ENCODE data around the gene SMAD3. TPM values are rescaled to one million over a fixed set of nuclear protein-coding genes. Genes with fewer than 3 reads are reported as not detected.

Gene SMAD3
- total and polyA plus RNA-seq, 2 donors (not counting 1 experiment from before 2014, with no cell fraction given): 55.9 to 163 TPM

DNA sequence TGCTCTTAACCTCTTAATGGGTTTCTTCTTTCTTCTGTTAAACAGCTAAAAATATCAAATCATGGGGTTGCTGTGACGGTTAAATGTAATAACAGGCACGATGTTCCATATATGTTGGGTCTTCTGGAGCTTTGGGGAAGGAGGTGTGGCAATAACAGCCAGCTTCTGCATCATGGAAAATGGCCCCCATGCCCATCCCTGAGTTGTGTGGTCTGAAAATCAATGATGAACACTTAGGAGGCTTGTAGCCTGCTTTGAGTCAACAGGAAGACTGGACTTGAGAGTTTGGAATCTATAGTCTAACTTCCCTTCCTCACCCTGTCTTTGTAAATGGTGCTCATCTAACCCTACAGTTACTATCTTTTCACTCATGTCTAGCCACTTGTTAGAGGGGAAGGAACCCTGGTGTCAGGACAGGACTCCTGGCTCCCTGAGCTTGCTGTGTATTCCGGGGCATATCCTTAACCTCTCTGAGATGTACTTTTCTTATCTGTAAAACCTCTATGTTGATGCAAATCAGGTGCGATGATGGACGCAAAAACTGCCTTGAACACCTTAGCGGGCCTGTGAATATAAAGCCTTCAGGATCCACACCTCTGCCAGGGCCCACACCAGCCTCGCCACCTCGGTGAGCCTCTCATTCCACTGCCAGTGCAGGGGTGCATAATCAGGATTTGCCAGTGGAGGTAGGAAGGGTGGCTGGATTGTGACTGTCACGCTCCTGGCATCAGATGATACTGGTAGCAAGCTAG, 27.5 kb downstream of the SMAD3 start:
- ChIA-PET CTCF (interaction anchor here (0.7 to 9.1 kb wide), 12 partner anchors 9 to 190 kb away, joined by 3 to 109 read pairs (median 5); partner anchors contain the start of gene SMAD3), POLR2A (interaction anchor here (0.7 to 2.4 kb wide), 12 partner anchors 9 to 29 kb away, joined by 3 to 14 read pairs (median 6); partner anchors contain the start of gene SMAD3)
- peak overlapping the region; percentile 71 for H3K4me2 ChIP-seq (replicated peaks; ENCODE audit: low read depth, low read length, poor library complexity, severe bottlenecking)
- H3K9ac ChIP-seq (ENCODE audit: low read length): peak overlapping the region; percentile 36
- 32% methylated on average over 4 of the region's 9 CpGs for WGBS (ENCODE audit: insufficient coverage)
- peak overlapping the region; percentile 72 for H3K4me3 Mint-ChIP-seq
- intact Hi-C loops (cut with micrococcal nuclease): loop anchor here (1.0 kb wide), 5 partner anchors 8 to 28 kb away; no protein-coding TSS in a partner anchor
- peak overlapping the region in 2 of 5 experiments; percentile 18 to 31 for H3K4me3 ChIP-seq (ENCODE audit: control extremely low read depth in 1 of 5, extremely low read depth in 1 of 5, insufficient read depth in 1 of 5, low read depth in 2 of 5, low read length in 4 of 5)
- H4K20me1 ChIP-seq (ENCODE audit: control insufficient read depth, insufficient read depth, low read length, poor library complexity, severe bottlenecking): peaks cover 5% of the 10 kb centered on the region
- peak overlapping the region; percentile 97 for H3K27ac Mint-ChIP-seq
- no peaks in the 10 kb centered on the region for H3K9me3 ChIP-seq (ENCODE audit: control extremely low read depth in 1 of 3, control insufficient read depth in 2 of 3, insufficient read depth in 1 of 3, low read length in 2 of 3)
- peak overlapping the region; percentile 88 to 90 for H3K27ac ChIP-seq (ENCODE audit: low read length in 2 of 2)
- H3K79me2 ChIP-seq (ENCODE audit: control insufficient read depth, insufficient read depth, low read length): peaks cover 97% of the 10 kb centered on the region
- H2AFZ ChIP-seq (ENCODE audit: insufficient read depth, low read depth, low read length, poor library complexity, severe bottlenecking): no peak overlapping the region
- H3K9me3 Mint-ChIP-seq (ENCODE audit: insufficient read depth): no peaks in the 10 kb centered on the region
- peaks cover 97 to 98% of the 10 kb centered on the region in 2 donors for H3K4me1 ChIP-seq (ENCODE audit: control insufficient read depth in 2 of 2, insufficient read depth in 2 of 2, low read length in 2 of 2)
- H3K27me3 Mint-ChIP-seq: no peaks in the 10 kb centered on the region
- no peaks in the 10 kb centered on the region for H3K27me3 ChIP-seq (replicated peaks in 1 of 4; ENCODE audit: control extremely low read depth in 1 of 4, control insufficient read depth in 3 of 4, insufficient read depth in 4 of 4, low read length in 3 of 4)
- peaks cover 3 to 33% of the 10 kb centered on the region in 2 experiments for H3K36me3 ChIP-seq (replicated peaks in 1 of 2; ENCODE audit: control extremely low read depth in 1 of 2, control insufficient read depth in 1 of 2, extremely low read depth in 1 of 2, insufficient read depth in 2 of 2, low read length in 1 of 2)
- TF ChIP-seq CTCF (IDR thresholded peaks at IDR 0.05): no peak
- no peak for TF ChIP-seq EZH2 (IDR thresholded peaks at IDR 0.05; ENCODE audit: borderline replicate concordance, insufficient read depth, low read depth, low read length, poor library complexity, severe bottlenecking)
- peaks cover 97% of the 10 kb centered on the region for H3K4me1 Mint-ChIP-seq
- no peak for DNase-seq
- ATAC-seq (ENCODE audit: low read depth): no peak

GRCh38 chr15:67093504-67093862, 28.1 kb downstream of the SMAD3 start:
- no peaks in the 10 kb centered on the region for H3K27me3 Mint-ChIP-seq
- peak overlapping the region; percentile 36 for H3K9ac ChIP-seq (ENCODE audit: low read length)
- peaks cover 97% of the 10 kb centered on the region for H3K79me2 ChIP-seq (ENCODE audit: control insufficient read depth, insufficient read depth, low read length)
- DNase-seq (peak; percentile 91), ATAC-seq (ENCODE audit: low read depth) (peak; percentile 87)
- H3K4me1 Mint-ChIP-seq: peaks cover 97% of the 10 kb centered on the region
- H3K9me3 Mint-ChIP-seq (ENCODE audit: insufficient read depth): no peaks in the 10 kb centered on the region
- POLR2A ChIA-PET: interaction anchor here (0.7 to 2.4 kb wide), 14 partner anchors 8 to 32 kb away, joined by 3 to 14 read pairs (median 4); partner anchors contain the start of gene SMAD3
- 0% methylated on average over 7 of the region's 7 CpGs for WGBS (ENCODE audit: insufficient coverage)
- intact Hi-C loops (cut with micrococcal nuclease): loop anchor here (1.0 kb wide), 5 partner anchors 8 to 28 kb away; no protein-coding TSS in a partner anchor
- H3K4me1 ChIP-seq (ENCODE audit: control insufficient read depth in 2 of 2, insufficient read depth in 2 of 2, low read length in 2 of 2): peaks cover 97 to 98% of the 10 kb centered on the region in 2 donors
- CTCF ChIA-PET: interaction anchor here (0.9 to 9.1 kb wide), 9 partner anchors 9 to 190 kb away, joined by 3 to 109 read pairs (median 6); partner anchors contain the start of gene SMAD3
- H3K27me3 ChIP-seq (replicated peaks in 1 of 4; ENCODE audit: control extremely low read depth in 1 of 4, control insufficient read depth in 3 of 4, insufficient read depth in 4 of 4, low read length in 3 of 4): no peaks in the 10 kb centered on the region
- H4K20me1 ChIP-seq (ENCODE audit: control insufficient read depth, insufficient read depth, low read length, poor library complexity, severe bottlenecking): peaks cover 5% of the 10 kb centered on the region
- H3K9me3 ChIP-seq (ENCODE audit: control extremely low read depth in 1 of 3, control insufficient read depth in 2 of 3, insufficient read depth in 1 of 3, low read length in 2 of 3): no peaks in the 10 kb centered on the region
- H3K36me3 ChIP-seq (replicated peaks in 1 of 2; ENCODE audit: control extremely low read depth in 1 of 2, control insufficient read depth in 1 of 2, extremely low read depth in 1 of 2, insufficient read depth in 2 of 2, low read length in 1 of 2): peaks cover 1 to 33% of the 10 kb centered on the region in 2 experiments
- no peak for TF ChIP-seq CTCF (IDR thresholded peaks at IDR 0.05)
- TF ChIP-seq EZH2 (IDR thresholded peaks at IDR 0.05; ENCODE audit: borderline replicate concordance, insufficient read depth, low read depth, low read length, poor library complexity, severe bottlenecking): no peak
- H3K4me3 ChIP-seq (ENCODE audit: control extremely low read depth in 1 of 5, extremely low read depth in 1 of 5, insufficient read depth in 1 of 5, low read depth in 2 of 5, low read length in 4 of 5): peak overlapping the region in 3 of 5 experiments; percentile 11 to 31 (median 18)
- peak overlapping the region; percentile 88 to 90 for H3K27ac ChIP-seq (ENCODE audit: low read length in 2 of 2)
- peak overlapping the region; percentile 97 for H3K27ac Mint-ChIP-seq
- peak overlapping the region; percentile 71 for H3K4me2 ChIP-seq (replicated peaks; ENCODE audit: low read depth, low read length, poor library complexity, severe bottlenecking)
- no peak overlapping the region for H2AFZ ChIP-seq (ENCODE audit: insufficient read depth, low read depth, low read length, poor library complexity, severe bottlenecking)
- H3K4me3 Mint-ChIP-seq: peak overlapping the region; percentile 72
